Ovary (tissue), 3 donors: ENCODE measurements around the gene IGLON5.

Source experiments
- EP300 ChIP-seq: sonication (generic); formaldehyde crosslinking; IDR thresholded peaks from one replicate; pipeline ENCODE4 v1.6.1; 2017; ENCODE audit warnings: antibody characterized with exemption
- POLR2A ChIP-seq: fragments of 450-650 bp; IDR thresholded peaks from one replicate; pipeline ENCODE4 v1.6.1; 2017; ENCODE audit warnings: antibody characterized with exemption, mild to moderate bottlenecking, moderate library complexity
- TF ChIP-seq, protein P1 (sequence below), 3 donors: fragments of 450-650 bp in 2 of 3; fragments of 200-600 bp in 1 of 3; IDR thresholded peaks; one replicate each; pipeline versions ENCODE4 v1.5.1 to v1.8.0; 2016 to 2022; ENCODE audit warnings: antibody characterized with exemption in 3 of 3, mild to moderate bottlenecking in 1 of 3
- donor health status: DM: no; HTN: no; CAD: no.

GRCh38 chr19:51342631-51343569 lies 31.5 kb downstream of the IGLON5 start:
- TF ChIP-seq, protein P1, sequence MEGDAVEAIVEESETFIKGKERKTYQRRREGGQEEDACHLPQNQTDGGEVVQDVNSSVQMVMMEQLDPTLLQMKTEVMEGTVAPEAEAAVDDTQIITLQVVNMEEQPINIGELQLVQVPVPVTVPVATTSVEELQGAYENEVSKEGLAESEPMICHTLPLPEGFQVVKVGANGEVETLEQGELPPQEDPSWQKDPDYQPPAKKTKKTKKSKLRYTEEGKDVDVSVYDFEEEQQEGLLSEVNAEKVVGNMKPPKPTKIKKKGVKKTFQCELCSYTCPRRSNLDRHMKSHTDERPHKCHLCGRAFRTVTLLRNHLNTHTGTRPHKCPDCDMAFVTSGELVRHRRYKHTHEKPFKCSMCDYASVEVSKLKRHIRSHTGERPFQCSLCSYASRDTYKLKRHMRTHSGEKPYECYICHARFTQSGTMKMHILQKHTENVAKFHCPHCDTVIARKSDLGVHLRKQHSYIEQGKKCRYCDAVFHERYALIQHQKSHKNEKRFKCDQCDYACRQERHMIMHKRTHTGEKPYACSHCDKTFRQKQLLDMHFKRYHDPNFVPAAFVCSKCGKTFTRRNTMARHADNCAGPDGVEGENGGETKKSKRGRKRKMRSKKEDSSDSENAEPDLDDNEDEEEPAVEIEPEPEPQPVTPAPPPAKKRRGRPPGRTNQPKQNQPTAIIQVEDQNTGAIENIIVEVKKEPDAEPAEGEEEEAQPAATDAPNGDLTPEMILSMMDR (IDR thresholded peaks at IDR 0.05), result no peak
- TF ChIP-seq EP300, result no peak
- no peak for TF ChIP-seq POLR2A
